Neural crest cell (in vitro differentiated cells): ENCODE results near the gene HSPB9. TPM values are rescaled to one million over a fixed set of nuclear protein-coding genes. Genes with fewer than 3 reads are reported as not detected.

Source experiments
- DNase-seq: peaks from one replicate; pipeline ENCODE4 v3.0.0; 2021; ENCODE audit warnings: low read depth, mixed read lengths, low spot score
- H3K27ac Mint-ChIP-seq: one replicate; pipeline ENCODE4 v1.8.0; 2021; ENCODE audit warnings: mild to moderate bottlenecking, mixed read lengths; ENCODE audit not compliant: unreplicated experiment
- H3K27me3 Mint-ChIP-seq: 2 replicates; pipeline ENCODE4 v1.8.0; 2021; ENCODE audit warnings: low read depth, mild to moderate bottlenecking, mixed read lengths
- H3K36me3 Mint-ChIP-seq: 2 replicates; pipeline ENCODE4 v1.8.0; 2021; ENCODE audit warnings: low read depth, mild to moderate bottlenecking, mixed read lengths
- H3K4me1 Mint-ChIP-seq: 2 replicates; pipeline ENCODE4 v1.8.0; 2021; ENCODE audit warnings: mixed read lengths
- H3K4me3 Mint-ChIP-seq: one replicate; pipeline ENCODE4 v1.8.0; 2021; ENCODE audit warnings: mild to moderate bottlenecking, mixed read lengths
- H3K9me3 Mint-ChIP-seq: 2 replicates; pipeline ENCODE4 v1.8.0; 2021; ENCODE audit warnings: mixed read lengths
- CTCF ChIP-seq: fragments of 200-600 bp; sonication (generic); conservative IDR thresholded peaks from 2 replicates; pipeline ENCODE4 v1.5.0; 2021; ENCODE audit warnings: antibody characterized with exemption, mild to moderate bottlenecking
- total RNA-seq: library from RNA; stranded (reverse); gene quantifications from 2 replicates; pipeline ENCODE4 v1.2.1, GENCODE V29; 2021

HSPB9 gene
- total RNA-seq, 1 donor from 2014 or later, result 0.40 TPM

DNA sequence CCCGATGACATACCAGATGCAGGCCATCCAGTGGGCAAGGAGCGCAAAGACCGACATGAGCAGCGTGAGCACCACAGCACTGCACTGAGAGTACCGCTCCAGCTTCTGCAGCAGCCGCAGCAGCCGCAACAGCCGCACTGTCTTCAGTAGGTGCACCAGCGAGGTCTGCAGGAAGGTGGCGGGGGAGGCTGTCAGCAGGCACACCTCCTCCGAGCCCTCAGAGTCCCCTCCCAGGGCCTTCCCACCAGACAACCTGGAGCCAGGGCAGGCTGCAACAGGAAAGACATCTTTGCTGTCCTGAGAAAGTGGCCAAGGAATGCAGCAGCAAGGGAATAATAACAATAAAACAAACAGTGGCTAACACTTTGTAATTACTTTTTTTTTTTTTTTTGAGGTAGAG lies 49.2 kb downstream of the HSPB9 start:
- H3K4me1 Mint-ChIP-seq, result no peaks in the 10 kb centered on the region
- H3K9me3 Mint-ChIP-seq, result no peaks in the 10 kb centered on the region
- H3K27ac Mint-ChIP-seq, result no peak overlapping the region
- H3K27me3 Mint-ChIP-seq, result peaks cover 44% of the 10 kb centered on the region
- H3K36me3 Mint-ChIP-seq, result no peaks in the 10 kb centered on the region
- H3K4me3 Mint-ChIP-seq, result no peak overlapping the region
- no peak for DNase-seq
- no peak for TF ChIP-seq CTCF

Other genes starting within 250 kb of the HSPB9 start
- gene ACLY, start 203.9 kb upstream of the HSPB9 start, total RNA-seq, result 421 and 422 TPM in 2 replicates
- 4.2 and 4.8 TPM in 2 replicates for gene ODAD4, start 192.2 kb upstream of the HSPB9 start, total RNA-seq
- gene CNP, start 156.0 kb upstream of the HSPB9 start, total RNA-seq, result 213 and 230 TPM in 2 replicates
- gene DNAJC7, start 105.4 kb upstream of the HSPB9 start, total RNA-seq, result 126 and 138 TPM in 2 replicates
- gene NKIRAS2, start 102.7 kb upstream of the HSPB9 start, total RNA-seq, result 59.2 and 60.2 TPM in 2 replicates
- gene C17orf113, start 72.2 kb upstream of the HSPB9 start, total RNA-seq, result 2.0 and 2.2 TPM in 2 replicates
- gene ZNF385C, start 24.3 kb upstream of the HSPB9 start, total RNA-seq, result 1.3 and 1.7 TPM in 2 replicates
- gene DHX58, start 10.1 kb upstream of the HSPB9 start, total RNA-seq, result 0.50 TPM in 1 of 2 replicates, not detected in the other
- gene KAT2A, start 1.4 kb upstream of the HSPB9 start, total RNA-seq, result 41.9 and 43.6 TPM in 2 replicates
- gene RAB5C, start 32.2 kb downstream of the HSPB9 start, total RNA-seq, result 97.6 and 99.0 TPM in 2 replicates
- gene KCNH4, start 58.3 kb downstream of the HSPB9 start, total RNA-seq, result 0.05 and 0.14 TPM in 2 replicates
- 0.47 TPM in 1 of 2 replicates, not detected in the other for gene HCRT, start 62.6 kb downstream of the HSPB9 start, total RNA-seq
- 8.4 and 8.8 TPM in 2 replicates for gene GHDC, start 71.7 kb downstream of the HSPB9 start, total RNA-seq
- gene STAT5B, start 153.6 kb downstream of the HSPB9 start, total RNA-seq, result 48.3 and 49.2 TPM in 2 replicates
- gene STAT5A, start 165.7 kb downstream of the HSPB9 start, total RNA-seq, result 2.6 and 2.9 TPM in 2 replicates